Ovary (tissue), 9 donors: ENCODE measurements around the gene PPP1R3F. TPM values are rescaled to one million over a fixed set of nuclear protein-coding genes. Genes with fewer than 3 reads are reported as not detected.

Experiments used
- DNase-seq, 5 donors: peaks; one replicate each; pipeline ENCODE4 v3.0.0-alpha.2; 2019 to 2020
- H3K27ac ChIP-seq, 2 donors: fragments of 200-600 bp; one replicate each; pipeline versions ENCODE4 v1.5.1 to v1.8.0; 2019 to 2022
- H3K27me3 ChIP-seq: fragments of 200-600 bp; one replicate; pipeline ENCODE4 v1.8.0; 2022
- H3K36me3 ChIP-seq: fragments of 200-600 bp; sonication (generic); one replicate; pipeline ENCODE4 v1.5.1; 2019
- H3K4me1 ChIP-seq: one replicate; pipeline ENCODE4 v1.8.1; 2013; ENCODE audit warnings: mild to moderate bottlenecking, moderate library complexity; ENCODE audit not compliant: insufficient read depth
- H3K4me3 ChIP-seq: fragments of 200-600 bp; sonication (generic); one replicate; pipeline ENCODE4 v1.5.1; 2017
- H3K9me3 ChIP-seq, 2 donors: fragments of 200-600 bp in 1 of 2; sonication (generic) in 1 of 2; one replicate each; pipeline versions ENCODE4 v1.5.1 to v1.8.1; 2013 to 2019; ENCODE audit warnings: mild to moderate bottlenecking in 1 of 2, moderate library complexity in 1 of 2
- CTCF ChIP-seq, 3 donors: fragments of 450-650 bp in 2 of 3; fragments of 200-600 bp in 1 of 3; IDR thresholded peaks; one replicate each; pipeline versions ENCODE4 v1.5.1 to v1.8.0; 2016 to 2022; ENCODE audit warnings: antibody characterized with exemption in 3 of 3, mild to moderate bottlenecking in 1 of 3
- EP300 ChIP-seq: sonication (generic); formaldehyde crosslinking; IDR thresholded peaks from one replicate; pipeline ENCODE4 v1.6.1; 2017; ENCODE audit warnings: antibody characterized with exemption
- POLR2A ChIP-seq: fragments of 450-650 bp; IDR thresholded peaks from one replicate; pipeline ENCODE4 v1.6.1; 2017; ENCODE audit warnings: antibody characterized with exemption, mild to moderate bottlenecking, moderate library complexity
- WGBS, 3 donors: extraction: QIAGEN DNeasy Blood & Tissue Kit in 1 of 3; methylation state at CpG; one replicate each; pipeline versions ENCODE4 v1.1.5 to v1.1.7; 2013 to 2017; 5-methylcytosine and 5-hydroxymethylcytosine counted together
- intact Hi-C, 4 donors: fragments of 100-400 bp; cut with DNase I; formaldehyde crosslinking; loops; one replicate each; pipeline versions ENCODE4 v1.11.0 to v1.15.1; 2022 to 2023
- polyA plus RNA-seq, 2 donors: library from polyadenylated mRNA; stranded (reverse); fragments of 200-250 nt in 1 of 2; fragments of 350-450 nt in 1 of 2; fragmentation: Illumina TruSeq in 1 of 2; extraction: RNeasy Lipid Tissue Mini Kit (QIAGEN cat#74804) in 1 of 2; gene quantifications; one replicate each; pipeline ENCODE4 v1.2.3, GENCODE V29; 2013 to 2014
- total RNA-seq, 7 donors: library from RNA; depleted of rRNA in 2 of 7; stranded (reverse); fragments of >200 nt in 2 of 7; fragmentation: NEBNext Ultra II Directional in 3 of 7; extraction: Animal tissue kit (Norgen Biotek cat#: 25700) in 3 of 7; gene quantifications; one replicate each; pipeline versions ENCODE4 v1.1.0 to v1.2.4, GENCODE V29; 2016 to 2023
- donor health status: DM: no; HTN: no; CAD: no; lungs with moderate emphysema.
- donor health status: DM: no; HTN: no; CAD: no.
- donor health status: Bipolar disorder and iron deficiency.
- donor health status: DM: yes; HTN: yes; CAD: no.
- donor health status: DM: no; HTN: no; CAD: no.
- donor health status: DM: yes; HTN: yes; CAD: no.

The PPP1R3F gene
- total and polyA plus RNA-seq, 9 donors, result 1.7 to 16.1 (median 12.3) TPM

DNA sequence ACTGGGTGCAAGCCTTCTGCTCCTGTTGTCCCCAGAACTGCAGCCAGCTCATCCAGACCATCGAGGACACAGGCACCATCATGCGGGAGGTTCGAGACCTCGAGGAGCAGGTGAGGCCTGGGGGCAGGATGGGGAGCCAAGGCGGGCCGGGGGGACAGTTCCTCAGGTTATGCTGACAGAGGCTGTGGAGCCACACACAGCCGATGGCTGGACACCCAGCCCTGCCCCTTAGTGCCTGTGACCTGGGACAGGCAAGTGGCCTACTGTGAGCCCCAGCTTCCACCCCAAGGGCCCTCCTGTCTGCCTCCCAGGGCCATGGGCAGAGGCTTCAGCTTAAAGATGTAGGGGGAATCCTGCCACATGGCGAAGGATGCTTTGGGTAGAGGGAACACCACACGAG is 20.0 kb upstream of the PPP1R3F start:
- 79 to 90% (median 81%) methylated on average over 9 of the region's 9 CpGs for WGBS, 3 donors
- intact Hi-C loops, result no loop called here
- DNase-seq, result no peak
- Histone ChIP-seq H3K27ac (no peak overlapping the region), H3K4me1 (no peaks in the 10 kb centered on the region), H3K27me3 (no peaks in the 10 kb centered on the region), H3K36me3 (no peaks in the 10 kb centered on the region), H3K4me3 (no peak overlapping the region), H3K9me3 (no peaks in the 10 kb centered on the region)
- TF ChIP-seq EP300 (no peak), POLR2A (no peak), CTCF (IDR thresholded peaks at IDR 0.05) (no peak)

DNA sequence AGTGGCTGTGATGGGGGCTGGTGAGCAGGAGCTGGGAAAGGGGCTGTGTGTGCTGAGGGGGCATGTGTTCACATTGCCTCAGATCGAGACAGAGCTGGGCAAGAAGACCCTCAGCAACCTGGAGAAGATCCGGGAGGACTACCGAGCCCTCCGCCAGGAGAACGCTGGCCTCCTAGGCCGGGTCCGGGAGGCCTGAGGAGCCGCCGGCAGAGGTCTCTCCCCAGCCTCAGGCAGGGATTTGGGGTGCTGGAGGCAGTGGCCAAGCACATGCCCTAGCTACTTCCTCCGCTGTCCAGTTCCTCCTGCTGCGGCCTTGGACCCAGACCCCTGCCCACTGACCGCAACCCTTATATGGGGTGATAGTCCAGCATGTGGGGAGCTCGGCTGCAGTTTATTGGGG is 19.5 kb upstream of the PPP1R3F start:
- H3K9me3 ChIP-seq, result no peaks in the 10 kb centered on the region
- H3K27ac ChIP-seq, result no peak overlapping the region
- DNase-seq, result no peak
- no peaks in the 10 kb centered on the region for H3K27me3 ChIP-seq
- no peaks in the 10 kb centered on the region for H3K4me1 ChIP-seq
- intact Hi-C loops, result no loop called here
- no peak overlapping the region for H3K4me3 ChIP-seq
- TF ChIP-seq POLR2A (no peak), EP300 (no peak), CTCF (IDR thresholded peaks at IDR 0.05) (no peak)
- no peaks in the 10 kb centered on the region for H3K36me3 ChIP-seq
- WGBS, 3 donors, result 87 to 93% (median 89%) methylated on average over 13 of the region's 13 CpGs

GRCh38 chrX:49250578-49250977 is 19.0 kb upstream of the PPP1R3F start:
- WGBS, 3 donors, result 79 to 87% (median 79%) methylated on average over 9 of the region's 9 CpGs
- Histone ChIP-seq H3K27ac (no peak overlapping the region), H3K36me3 (no peaks in the 10 kb centered on the region), H3K4me1 (no peaks in the 10 kb centered on the region), H3K27me3 (no peaks in the 10 kb centered on the region), H3K4me3 (no peak overlapping the region), H3K9me3 (no peaks in the 10 kb centered on the region)
- DNase-seq, result no peak
- intact Hi-C loops, result no loop called here
- no peak for TF ChIP-seq POLR2A
- no peak for TF ChIP-seq CTCF (IDR thresholded peaks at IDR 0.05)
- no peak for TF ChIP-seq EP300

- TF ChIP-seq POLR2A, result no peak
- TF ChIP-seq CTCF (IDR thresholded peaks at IDR 0.05), result no peak
- Histone ChIP-seq H3K4me1 (no peaks in the 10 kb centered on the region), H3K9me3 (no peaks in the 10 kb centered on the region), H3K4me3 (no peak overlapping the region), H3K27me3 (no peaks in the 10 kb centered on the region), H3K27ac (no peak overlapping the region), H3K36me3 (no peaks in the 10 kb centered on the region)
- 81 to 84% (median 81%) methylated on average over 13 of the region's 13 CpGs for WGBS, 3 donors
- intact Hi-C loops, result no loop called here
- DNase-seq, result no peak
These were observed 18.3 kb upstream of the PPP1R3F start for GRCh38 chrX:49251325-49251724.

DNA sequence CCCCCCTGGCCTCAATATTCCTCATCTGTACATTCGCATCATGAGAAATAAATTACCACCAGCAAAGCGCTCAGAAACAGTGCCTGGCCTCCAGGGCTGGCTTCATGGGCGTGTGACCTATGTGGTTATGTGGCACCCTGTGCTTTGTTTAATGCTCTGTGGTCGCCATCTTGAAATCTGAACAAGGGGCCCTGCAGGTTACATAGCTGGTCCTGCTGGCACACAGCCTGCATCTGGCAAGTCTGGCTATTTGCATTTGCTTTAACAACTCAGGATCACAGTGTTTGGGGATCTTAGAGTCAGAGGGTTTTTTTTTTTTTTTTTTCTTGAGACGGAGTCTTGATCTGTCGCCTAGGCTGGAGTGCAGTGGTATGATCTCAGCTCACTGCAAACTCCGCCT is 15.0 kb upstream of the PPP1R3F start:
- intact Hi-C loops, result no loop called here
- H3K4me1 ChIP-seq, result no peaks in the 10 kb centered on the region
- WGBS, 3 donors, result 81 to 84% (median 83%) methylated on average over 7 of the region's 7 CpGs
- no peaks in the 10 kb centered on the region for H3K27me3 ChIP-seq
- no peak for DNase-seq
- TF ChIP-seq CTCF (IDR thresholded peaks at IDR 0.05), result no peak
- no peak for TF ChIP-seq POLR2A
- no peak for TF ChIP-seq EP300
- H3K9me3 ChIP-seq, result no peaks in the 10 kb centered on the region
- no peaks in the 10 kb centered on the region for H3K36me3 ChIP-seq
- H3K4me3 ChIP-seq, result no peak overlapping the region
- no peak overlapping the region for H3K27ac ChIP-seq
